H9 (cell line): ENCODE data around the gene MOB3B. TPM values are rescaled to one million over a fixed set of nuclear protein-coding genes. Genes with fewer than 3 reads are reported as not detected.

Source experiments
- DNase-seq: peaks from one replicate; pipeline ENCODE4 v3.0.0-alpha.2; 2017
- H2AFZ ChIP-seq: one replicate; pipeline ENCODE4 v1.6.1; 2013; ENCODE audit warnings: mild to moderate bottlenecking, low read length, control low read depth, moderate library complexity
- H2AK5ac ChIP-seq: 2 replicates; pipeline ENCODE4 v1.6.1; 2013; ENCODE audit warnings: low read length, control low read depth, mixed read lengths; ENCODE audit not compliant: insufficient read length
- H2BK120ac ChIP-seq: one replicate; pipeline ENCODE4 v1.6.1; 2013; ENCODE audit warnings: low read depth, mild to moderate bottlenecking, low read length, control low read depth, inconsistent platforms; ENCODE audit not compliant: poor library complexity, severe bottlenecking
- H2BK12ac ChIP-seq: 2 replicates; pipeline ENCODE4 v1.6.1; 2013; ENCODE audit warnings: low read length, control low read depth, mixed read lengths, low read depth; ENCODE audit not compliant: insufficient read length
- H2BK15ac ChIP-seq: 2 replicates; pipeline ENCODE4 v1.6.1; 2013; ENCODE audit warnings: low read depth, low read length, control low read depth
- H2BK20ac ChIP-seq: one replicate; pipeline ENCODE4 v1.6.1; 2013; ENCODE audit warnings: low read depth, mild to moderate bottlenecking, low read length, control low read depth, inconsistent platforms; ENCODE audit not compliant: poor library complexity, severe bottlenecking
- H2BK5ac ChIP-seq: 2 replicates; pipeline ENCODE4 v1.6.1; 2013; ENCODE audit warnings: low read length, control low read depth, mixed read lengths; ENCODE audit not compliant: insufficient read length
- H3K14ac ChIP-seq: 2 replicates; pipeline ENCODE4 v1.6.1; 2013; ENCODE audit warnings: low read length, control low read depth; ENCODE audit not compliant: insufficient read depth
- H3K18ac ChIP-seq: 2 replicates; pipeline ENCODE4 v1.6.1; 2013; ENCODE audit warnings: low read depth, mild to moderate bottlenecking, mixed read lengths, low read length, control low read depth; ENCODE audit not compliant: insufficient read length
- H3K23ac ChIP-seq: 2 replicates; pipeline ENCODE4 v1.6.1; 2013; ENCODE audit warnings: low read length, control low read depth, mixed read lengths, low read depth; ENCODE audit not compliant: insufficient read length
- H3K23me2 ChIP-seq: 2 replicates; pipeline ENCODE4 v1.6.1; 2013; ENCODE audit warnings: low read depth, mild to moderate bottlenecking, mixed read lengths, low read length, control low read depth; ENCODE audit not compliant: insufficient read length, poor library complexity, severe bottlenecking
- H3K27ac ChIP-seq: 2 replicates; pipeline ENCODE4 v1.5.1; 2013; ENCODE audit warnings: low read length, control low read depth, mixed read lengths, low read depth; ENCODE audit not compliant: insufficient read length
- H3K27me3 ChIP-seq: 2 replicates; pipeline ENCODE4 v1.6.1; 2013; ENCODE audit warnings: low read length, control low read depth, inconsistent platforms; ENCODE audit not compliant: insufficient read depth
- H3K4ac ChIP-seq: 2 replicates; pipeline ENCODE4 v1.6.1; 2013; ENCODE audit warnings: low read depth, mild to moderate bottlenecking, control low read depth, inconsistent platforms, low read length, moderate library complexity
- H3K4me1 ChIP-seq: 2 replicates; pipeline ENCODE4 v1.6.1; 2013; ENCODE audit warnings: low read length, control low read depth, inconsistent platforms; ENCODE audit not compliant: insufficient read depth
- H3K4me2 ChIP-seq: 2 replicates; pipeline ENCODE4 v1.6.1; 2013; ENCODE audit warnings: low read length, control low read depth, mixed read lengths; ENCODE audit not compliant: insufficient read length, insufficient read depth
- H3K56ac ChIP-seq: 2 replicates; pipeline ENCODE4 v1.6.1; 2013; ENCODE audit warnings: low read depth, mild to moderate bottlenecking, mixed read lengths, low read length, control low read depth; ENCODE audit not compliant: insufficient read length
- H3K79me1 ChIP-seq: 2 replicates; pipeline ENCODE4 v1.6.1; 2013; ENCODE audit warnings: low read depth, mild to moderate bottlenecking, moderate library complexity, low read length, control low read depth, inconsistent platforms; ENCODE audit not compliant: insufficient read depth, poor library complexity, severe bottlenecking
- H3K79me2 ChIP-seq: 2 replicates; pipeline ENCODE4 v1.6.1; 2013; ENCODE audit warnings: low read length, control low read depth, inconsistent platforms; ENCODE audit not compliant: insufficient read depth
- H3K9ac ChIP-seq: 2 replicates; pipeline ENCODE4 v1.6.1; 2013; ENCODE audit warnings: low read length, control low read depth, mixed read lengths; ENCODE audit not compliant: insufficient read length; ENCODE audit errors: extremely low read depth
- H3K9me3 ChIP-seq: one replicate; pipeline ENCODE4 v1.6.1; 2013; ENCODE audit warnings: low read depth, low read length, inconsistent platforms; ENCODE audit not compliant: control insufficient read depth
- H3T11ph ChIP-seq: one replicate; pipeline ENCODE4 v1.6.1; 2013; ENCODE audit warnings: mild to moderate bottlenecking, low read length, control low read depth, inconsistent platforms
- H4K20me1 ChIP-seq: one replicate; pipeline ENCODE4 v1.6.1; 2013; ENCODE audit not compliant: control insufficient read depth, insufficient read length, insufficient read depth
- H4K5ac ChIP-seq: 2 replicates; pipeline ENCODE4 v1.6.1; 2013; ENCODE audit warnings: low read depth, mild to moderate bottlenecking, mixed read lengths, low read length, control low read depth; ENCODE audit not compliant: insufficient read length
- H4K8ac ChIP-seq: replicated peaks from 2 replicates; pipeline ENCODE4 v1.6.1; 2013; ENCODE audit warnings: low read length, control low read depth, mixed read lengths, low read depth; ENCODE audit not compliant: insufficient read length
- H4K91ac ChIP-seq: 2 replicates; pipeline ENCODE4 v1.6.1; 2013; ENCODE audit warnings: low read depth, mild to moderate bottlenecking, moderate library complexity, mixed read lengths, low read length, control low read depth; ENCODE audit not compliant: insufficient read length
- H3K27ac Mint-ChIP-seq, 3 experiments: 2 replicates in 2 of 3; 3 replicates in 1 of 3; pipeline ENCODE4 v1.8.0; 2020 to 2021; ENCODE audit warnings: mixed read lengths in 3 of 3, mild to moderate bottlenecking in 1 of 3, moderate library complexity in 1 of 3
- H3K27me3 Mint-ChIP-seq: 2 replicates; pipeline ENCODE4 v1.8.0; 2021; ENCODE audit warnings: low read depth, mild to moderate bottlenecking, moderate library complexity, mixed read lengths
- H3K36me3 Mint-ChIP-seq, 3 experiments: 2 replicates in 2 of 3; 3 replicates in 1 of 3; pipeline ENCODE4 v1.8.0; 2020 to 2021; ENCODE audit warnings: low read depth in 3 of 3, mixed read lengths in 3 of 3; ENCODE audit not compliant: insufficient read depth in 1 of 3
- H3K4me1 Mint-ChIP-seq, 2 experiments: 2 replicates each; pipeline ENCODE4 v1.8.0; 2020; ENCODE audit warnings: mixed read lengths in 2 of 2
- H3K4me3 Mint-ChIP-seq, 2 experiments: 2 replicates in 1 of 2; 3 replicates in 1 of 2; pipeline ENCODE4 v1.8.0; 2020 to 2021; ENCODE audit warnings: mild to moderate bottlenecking in 2 of 2, mixed read lengths in 2 of 2, moderate library complexity in 1 of 2
- H3K9me3 Mint-ChIP-seq, 2 experiments: 2 replicates in 1 of 2; 3 replicates in 1 of 2; pipeline ENCODE4 v1.8.0; 2020; ENCODE audit warnings: mild to moderate bottlenecking in 2 of 2, mixed read lengths in 2 of 2, moderate library complexity in 1 of 2
- CTCF ChIP-seq: fragments of 200-600 bp; sonication (generic); conservative IDR thresholded peaks from 3 replicates; pipeline ENCODE4 v1.8.0; 2021; ENCODE audit warnings: antibody characterized with exemption, mild to moderate bottlenecking
- WGBS: extraction: QIAGEN DNeasy Blood & Tissue Kit; methylation state at CpG from one replicate; pipeline ENCODE4 v1.1.7; 2013; ENCODE audit warnings: missing lambda C conversion rate, low lambda C conversion rate, mixed read lengths; ENCODE audit not compliant: insufficient read length; ENCODE audit errors: extremely low coverage; 5-methylcytosine and 5-hydroxymethylcytosine counted together
- total RNA-seq: library from RNA; stranded (reverse); gene quantifications from 2 replicates; pipeline ENCODE4 v1.2.1, GENCODE V29; 2021

Gene MOB3B
- total RNA-seq, 1 experiment from 2014 or later, result 9.8 TPM

GRCh38 chr9:27499451-27499850, 30.2 kb downstream of the MOB3B start:
- H2BK15ac ChIP-seq, result no peak overlapping the region
- H2AK5ac ChIP-seq, result no peak overlapping the region
- no peak overlapping the region for H2BK5ac ChIP-seq
- no peak overlapping the region for H3K4me3 Mint-ChIP-seq
- WGBS, result no CpG with 5 or more reads among the region's 2 CpGs
- no peak overlapping the region for H3K23ac ChIP-seq
- H3K9ac ChIP-seq, result no peak overlapping the region
- H3K9me3 ChIP-seq, result no peaks in the 10 kb centered on the region
- no peak overlapping the region for H3K27ac ChIP-seq
- DNase-seq, result no peak
- H3K4ac ChIP-seq, result no peak overlapping the region
- no peak overlapping the region for H2BK12ac ChIP-seq
- TF ChIP-seq CTCF, result no peak
- peaks cover 11% of the 10 kb centered on the region; the same call in 1 of the 2 replicates for H3K4me1 ChIP-seq
- H3K4me2 ChIP-seq, result no peak overlapping the region
- H3K27me3 Mint-ChIP-seq, result no peaks in the 10 kb centered on the region
- H4K91ac ChIP-seq, result no peak overlapping the region
- H4K20me1 ChIP-seq, result no peaks in the 10 kb centered on the region
- H4K5ac ChIP-seq, result no peak overlapping the region
- peaks cover 0 to 3% of the 10 kb centered on the region in 2 experiments; a peak in 1 of 5 replicates for H3K9me3 Mint-ChIP-seq
- H3K27me3 ChIP-seq, result no peaks in the 10 kb centered on the region
- H4K8ac ChIP-seq, result no peak overlapping the region
- H3K79me1 ChIP-seq, result peaks cover 4% of the 10 kb centered on the region
- no peaks in the 10 kb centered on the region; the same call in 1 of the 2 replicates for H3K79me2 ChIP-seq
- H3K56ac ChIP-seq, result no peak overlapping the region
- no peak overlapping the region for H2BK120ac ChIP-seq
- H3K18ac ChIP-seq, result no peak overlapping the region
- H3K4me1 Mint-ChIP-seq, result peaks cover 55 to 62% of the 10 kb centered on the region in 2 experiments
- 0 out of 7 replicates have a peak overlapping the region, but pooled peaks of 1 of the 3 experiments have one; percentile 30 for H3K27ac Mint-ChIP-seq
- no peak overlapping the region for H3T11ph ChIP-seq
- H3K14ac ChIP-seq, result no peak overlapping the region
- no peak overlapping the region for H2AFZ ChIP-seq
- H3K36me3 Mint-ChIP-seq, result peaks cover 0 to 4% (median 0%) of the 10 kb centered on the region in 3 experiments; a peak in 5 of 7 replicates
- H3K23me2 ChIP-seq, result no peaks in the 10 kb centered on the region
- H2BK20ac ChIP-seq, result no peak overlapping the region
